NCI-H2029 treated with DMSO at 0.1 percent for 48 hours (cell line): ENCODE measurements around the gene ZNF771.
"Not testable (repeated sequence)": the region's sequence is repeated elsewhere in the genome, so short reads cannot be mapped to it uniquely, and the experiment has no call there.

Experiments
- DNase-seq: peaks from one replicate; lab custom pipeline; 2025; lab: John Stamatoyannopoulos, UW

ZNF771 gene

GRCh38 chr16:30434852-30435251 is 27.4 kb downstream of the ZNF771 start:
- no peak for DNase-seq

GRCh38 chr16:30437511-30438046 is 30.2 kb downstream of the ZNF771 start:
- DNase-seq: peak; percentile 98

GRCh38 chr16:30438835-30439234 is 31.4 kb downstream of the ZNF771 start:
- DNase-seq: no peak

- DNase-seq: no peak
Observed at GRCh38 chr16:30439720-30440348, 32.4 kb downstream of the ZNF771 start.

GRCh38 chr16:30443631-30444030 is 36.2 kb downstream of the ZNF771 start:
- DNase-seq: no peak

- no peak for DNase-seq
Observed at GRCh38 chr16:30444231-30445148, 37.1 kb downstream of the ZNF771 start.

GRCh38 chr16:30445149-30445407 is 37.7 kb downstream of the ZNF771 start:
- DNase-seq: no peak

GRCh38 chr16:30445408-30446202 is 38.2 kb downstream of the ZNF771 start, which contains the start of gene SEPHS2:
SEPHS2 (minus strand) TSS chr16:30445874; CDS start chr16:30445727, 147 bp downstream.
- peak; percentile 95 for DNase-seq

GRCh38 chr16:30446203-30446595 is 38.8 kb downstream of the ZNF771 start:
- no peak for DNase-seq

GRCh38 chr16:30447512-30448226 is 40.3 kb downstream of the ZNF771 start:
- DNase-seq: no peak

- no peak for DNase-seq
Observed at GRCh38 chr16:30449116-30449435, 41.7 kb downstream of the ZNF771 start.

GRCh38 chr16:30452709-30453580 is 45.5 kb downstream of the ZNF771 start:
- not testable (repeated sequence) for DNase-seq

GRCh38 chr16:30456302-30456701 is 48.9 kb downstream of the ZNF771 start:
- DNase-seq: no peak

- no peak for DNase-seq
Observed at GRCh38 chr16:30457256-30457655, 49.9 kb downstream of the ZNF771 start.

- no peak for DNase-seq
Observed at GRCh38 chr16:30457743-30458560, 50.5 kb downstream of the ZNF771 start.

GRCh38 chr16:30458561-30459394 is 51.4 kb downstream of the ZNF771 start:
- DNase-seq: no peak

- DNase-seq: no peak
Observed at GRCh38 chr16:30459456-30459855, 52.0 kb downstream of the ZNF771 start.

- not testable (repeated sequence) for DNase-seq
Observed at GRCh38 chr16:30461426-30461825, 54.0 kb downstream of the ZNF771 start.

- DNase-seq: no peak
Observed at GRCh38 chr16:30464078-30464477, 56.7 kb downstream of the ZNF771 start.
